SK-N-SH (cell line): Measurements from ENCODE around the gene SETD7.

ENCODE experiments used
- CTCF ChIP-seq: fragments of 200-600 bp; sonication (generic); IDR thresholded peaks from 2 replicates; pipeline ENCODE4 v1.6.1; 2017; ENCODE audit warnings: antibody characterized with exemption, mild to moderate bottlenecking, moderate library complexity
- GABPA ChIP-seq: IDR thresholded peaks from 2 replicates; pipeline ENCODE4 v1.4.0; 2012; ENCODE audit warnings: low read depth, mild to moderate bottlenecking
- JUND ChIP-seq: IDR thresholded peaks from 2 replicates; pipeline ENCODE4 v1.4.0; 2012
- MAX ChIP-seq: IDR thresholded peaks from 2 replicates; pipeline ENCODE4 v1.4.0; 2012; ENCODE audit warnings: low read depth
- POLR2AphosphoS5 ChIP-seq: IDR thresholded peaks from 2 replicates; pipeline ENCODE4 v1.6.1; 2012; ENCODE audit warnings: low read depth, low read length
- YY1 ChIP-seq: IDR thresholded peaks from 2 replicates; pipeline ENCODE4 v1.4.0; 2012; ENCODE audit warnings: low read depth, mild to moderate bottlenecking

GRCh38 chr4:139526928-139527327 lies 29.1 kb downstream of the SETD7 start:
- TF ChIP-seq POLR2AphosphoS5 (no peak), CTCF (no peak), JUND (no peak), GABPA (no peak), YY1 (no peak), MAX (no peak)
